Measurements from ENCODE around the gene SULT4A1. TPM values are rescaled to one million over a fixed set of nuclear protein-coding genes. Genes with fewer than 3 reads are reported as not detected.

Gene SULT4A1
- polyA plus RNA-seq, 1 experiment, result 0.39 TPM

DNA sequence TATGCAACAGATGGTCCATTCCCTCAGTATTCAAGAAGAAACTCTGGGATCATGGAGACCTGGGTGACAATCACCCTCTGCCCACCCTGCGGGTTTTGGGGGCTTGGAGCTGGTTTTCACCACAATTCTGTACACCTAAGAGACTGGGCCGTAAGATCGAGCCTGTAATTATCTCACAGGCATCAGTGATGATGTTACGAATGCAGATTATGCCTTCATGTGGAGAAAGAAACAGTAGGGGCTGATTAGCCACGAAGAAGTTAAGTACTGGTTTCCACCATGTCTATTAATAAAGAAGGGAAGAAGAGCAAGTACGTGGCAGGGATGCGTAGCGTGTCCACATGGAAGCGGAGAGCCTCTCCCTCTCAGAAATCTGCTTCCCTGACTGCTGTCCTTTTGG is 44.9 kb downstream of the SULT4A1 start:
- Histone ChIP-seq H3K27me3 (ENCODE audit: control insufficient read depth, insufficient read depth, low read length) (no peaks in the 10 kb centered on the region), H3K4me3 (ENCODE audit: low read depth, low read length) (no peak overlapping the region), H3K36me3 (ENCODE audit: control insufficient read depth, insufficient read depth, low read length) (no peaks in the 10 kb centered on the region)
- POLR2A ChIA-PET, result interaction anchor here (0.6 kb wide), 1 partner anchor 11 kb away, joined by 3 read pairs; no protein-coding TSS in a partner anchor
- DNase-seq (ENCODE audit: low read depth), result no peak
- CTCF ChIA-PET, result interaction anchor here (1.3 to 1.6 kb wide), 2 partner anchors 9 to 12 kb away, joined by 5 to 6 read pairs; no protein-coding TSS in a partner anchor
- no peak for TF ChIP-seq CTCF (IDR thresholded peaks at IDR 0.05; ENCODE audit: insufficient read depth, low read depth, low read length)

DNA sequence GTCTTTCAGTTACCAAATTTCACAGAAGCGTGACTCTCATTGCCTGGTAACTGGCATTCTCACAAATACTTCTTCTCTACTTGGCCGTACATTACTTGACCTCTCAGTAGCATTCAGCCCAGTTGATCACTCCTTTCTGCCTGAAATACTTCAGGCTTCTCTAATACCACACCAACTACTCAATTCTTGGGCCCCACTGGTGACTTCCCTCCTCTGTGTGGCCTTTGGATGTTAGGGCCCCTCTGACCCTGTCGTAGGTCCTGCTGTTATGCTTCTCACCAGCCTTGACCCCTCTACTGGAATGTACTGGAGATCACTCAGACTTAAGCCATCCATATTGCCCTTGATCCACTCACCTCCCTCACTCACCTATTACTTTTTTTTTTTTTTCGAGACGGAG is 48.0 kb downstream of the SULT4A1 start:
- Histone ChIP-seq H3K27me3 (ENCODE audit: control insufficient read depth, insufficient read depth, low read length) (no peaks in the 10 kb centered on the region), H3K4me3 (ENCODE audit: low read depth, low read length) (no peak overlapping the region), H3K36me3 (ENCODE audit: control insufficient read depth, insufficient read depth, low read length) (no peaks in the 10 kb centered on the region)
- no peak for DNase-seq (ENCODE audit: low read depth)
- TF ChIP-seq CTCF (IDR thresholded peaks at IDR 0.05; ENCODE audit: insufficient read depth, low read depth, low read length), result no peak
- POLR2A ChIA-PET, result no interaction called here
- CTCF ChIA-PET, result interaction anchor here (0.6 kb wide), 1 partner anchor 925 kb away, joined by 3 read pairs; no protein-coding TSS in a partner anchor

DNA sequence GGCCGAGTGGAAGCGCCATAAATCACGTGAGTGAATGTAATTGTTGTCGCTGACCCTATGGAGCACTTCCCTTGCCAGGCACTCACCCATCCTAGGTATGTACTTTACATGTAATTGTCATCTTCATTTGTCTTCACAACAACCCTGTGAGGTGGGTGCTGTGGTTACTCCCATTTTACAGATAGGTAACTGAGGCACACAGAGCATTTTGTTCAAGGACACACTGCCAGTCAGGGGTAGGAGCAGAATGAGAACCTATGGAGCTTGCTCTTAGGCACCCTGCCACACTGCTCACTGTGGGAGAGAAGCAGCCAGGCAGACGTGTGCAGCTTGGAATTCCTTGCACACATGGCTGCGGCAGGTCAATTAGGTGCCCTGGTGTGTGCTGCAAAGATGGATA is 49.4 kb downstream of the SULT4A1 start:
- Histone ChIP-seq H3K4me3 (ENCODE audit: low read depth, low read length) (peak overlapping the region; percentile 82), H3K27me3 (ENCODE audit: control insufficient read depth, insufficient read depth, low read length) (no peaks in the 10 kb centered on the region), H3K36me3 (ENCODE audit: control insufficient read depth, insufficient read depth, low read length) (no peaks in the 10 kb centered on the region)
- POLR2A ChIA-PET, result no interaction called here
- DNase-seq (ENCODE audit: low read depth), result no peak
- CTCF ChIA-PET, result interaction anchor here (2.3 kb wide), 1 partner anchor 14 kb away, joined by 7 read pairs; no protein-coding TSS in a partner anchor
- no peak for TF ChIP-seq CTCF (IDR thresholded peaks at IDR 0.05; ENCODE audit: insufficient read depth, low read depth, low read length)

GRCh38 chr22:43812149-43812842 is 50.0 kb downstream of the SULT4A1 start, which contains the start of gene EFCAB6:
Gene EFCAB6, minus strand, starts transcription at chr22:43812305. Its CDS starts 29,987 bp downstream, at chr22:43782318.
- H3K4me3 ChIP-seq (ENCODE audit: low read depth, low read length), result peak within 1 kb of the TSS; percentile 82
- POLR2A ChIA-PET, result interaction anchor here (0.7 kb wide), 1 partner anchor 35 kb away, joined by 8 read pairs; no protein-coding TSS in a partner anchor
- no peak for TF ChIP-seq CTCF (IDR thresholded peaks at IDR 0.05; ENCODE audit: insufficient read depth, low read depth, low read length)
- DNase-seq (ENCODE audit: low read depth), result peak; percentile 59
- CTCF ChIA-PET, result interaction anchor here (0.5 to 2.3 kb wide), 4 partner anchors 15 to 1802 kb away, joined by 3 to 7 read pairs (median 4); no protein-coding TSS in a partner anchor
- H3K36me3 ChIP-seq (ENCODE audit: control insufficient read depth, insufficient read depth, low read length), result no peaks in the 10 kb centered on the region
- no peaks in the 10 kb centered on the region for H3K27me3 ChIP-seq (ENCODE audit: control insufficient read depth, insufficient read depth, low read length)

GRCh38 chr22:43811777-43812148 is 50.5 kb downstream of the SULT4A1 start:
- Histone ChIP-seq H3K4me3 (ENCODE audit: low read depth, low read length) (peak overlapping the region; percentile 82), H3K36me3 (ENCODE audit: control insufficient read depth, insufficient read depth, low read length) (no peaks in the 10 kb centered on the region), H3K27me3 (ENCODE audit: control insufficient read depth, insufficient read depth, low read length) (no peaks in the 10 kb centered on the region)
- TF ChIP-seq CTCF (IDR thresholded peaks at IDR 0.05; ENCODE audit: insufficient read depth, low read depth, low read length), result no peak
- DNase-seq (ENCODE audit: low read depth), result no peak
- ChIA-PET CTCF (interaction anchor here (0.5 to 2.3 kb wide), 4 partner anchors 15 to 1802 kb away, joined by 3 to 7 read pairs (median 4); no protein-coding TSS in a partner anchor), POLR2A (interaction anchor here (0.7 kb wide), 1 partner anchor 34 kb away, joined by 8 read pairs; no protein-coding TSS in a partner anchor)

All from BJ (cell line).